H1 (cell line): ENCODE results near the gene DNASE1L1. TPM values are rescaled to one million over a fixed set of nuclear protein-coding genes. Genes with fewer than 3 reads are reported as not detected.

ENCODE experiments used
- BACH1 ChIP-seq: IDR thresholded peaks from 2 replicates; pipeline ENCODE4 v1.6.1; 2012; ENCODE audit warnings: low read length, improper control_type of control experiment
- CBX5 ChIP-seq: fragments of 300-800, 300-1000 bp; sonication (generic); IDR thresholded peaks from 2 replicates; pipeline ENCODE4 v1.7.1; 2016; ENCODE audit warnings: antibody characterized with exemption, low read length, low read depth
- EGR1 ChIP-seq: IDR thresholded peaks from 2 replicates; pipeline ENCODE4 v1.6.1; 2011; ENCODE audit warnings: low read depth, low read length, borderline replicate concordance
- GABPA ChIP-seq: IDR thresholded peaks from 2 replicates; pipeline ENCODE4 v1.6.1; 2011; ENCODE audit warnings: mild to moderate bottlenecking, low read length, moderate library complexity, borderline replicate concordance; ENCODE audit not compliant: insufficient read depth
- HDAC2 ChIP-seq, 2 experiments: fragments of 300-600 bp in 1 of 2; sonication (generic) in 1 of 2; IDR thresholded peaks; 2 replicates each; pipeline ENCODE4 v1.6.1; 2011 to 2012; ENCODE audit warnings: low read depth in 2 of 2, low read length in 2 of 2, mild to moderate bottlenecking in 2 of 2, moderate library complexity in 2 of 2, borderline replicate concordance in 1 of 2, inconsistent platforms in 1 of 2
- JUND ChIP-seq: IDR thresholded peaks from 2 replicates; pipeline ENCODE4 v1.6.1; 2011; ENCODE audit warnings: mild to moderate bottlenecking, improper control_type of control experiment, low read length
- KDM4A ChIP-seq: IDR thresholded peaks from one replicate; pipeline ENCODE4 v1.7.1; 2012; ENCODE audit warnings: low read depth, mild to moderate bottlenecking, moderate library complexity, low read length, inconsistent platforms; ENCODE audit not compliant: severe bottlenecking
- MAFK ChIP-seq: IDR thresholded peaks from 2 replicates; pipeline ENCODE4 v1.6.1; 2012; ENCODE audit warnings: low read depth, mild to moderate bottlenecking, improper control_type of control experiment, low read length
- NRF1 ChIP-seq: IDR thresholded peaks from 2 replicates; pipeline ENCODE4 v1.6.1; 2011; ENCODE audit warnings: mild to moderate bottlenecking, low read depth, low read length, improper control_type of control experiment
- PHF8 ChIP-seq: fragments of 200-600 bp; sonication (generic); conservative IDR thresholded peaks from 2 replicates; pipeline ENCODE4 v1.7.1; 2012; ENCODE audit warnings: low read depth, mild to moderate bottlenecking, inconsistent platforms, low read length, moderate library complexity
- POLR2A ChIP-seq, 2 experiments: IDR thresholded peaks; 1 replicate in 1 of 2; 2 replicates in 1 of 2; pipeline ENCODE4 v1.6.1; 2011; ENCODE audit warnings: low read depth in 2 of 2, low read length in 2 of 2, mild to moderate bottlenecking in 2 of 2; ENCODE audit errors: control extremely low read depth in 1 of 2
- POLR2AphosphoS5 ChIP-seq: IDR thresholded peaks from 2 replicates; pipeline ENCODE4 v1.6.1; 2011; ENCODE audit warnings: low read depth, low read length
- RBBP5 ChIP-seq: IDR thresholded peaks from 2 replicates; pipeline ENCODE4 v1.7.1; 2012; ENCODE audit warnings: low read depth, mild to moderate bottlenecking, inconsistent platforms, low read length, moderate library complexity, borderline replicate concordance
- SIN3A ChIP-seq, 2 experiments: IDR thresholded peaks in 1 of 2; conservative IDR thresholded peaks in 1 of 2; 2 replicates each; pipeline ENCODE4 v1.6.1; 2011 to 2012; ENCODE audit warnings: low read length in 2 of 2, improper control_type of control experiment in 1 of 2, low read depth in 1 of 2, mild to moderate bottlenecking in 1 of 2
- SP2 ChIP-seq: IDR thresholded peaks from 2 replicates; pipeline ENCODE4 v1.6.1; 2012; ENCODE audit warnings: mild to moderate bottlenecking, low read length, inconsistent platforms
- polyA plus RNA-seq, 7 experiments: library from polyadenylated mRNA; depleted of rRNA in 3 of 7; stranded (reverse) in 5 of 7; unstranded in 2 of 7; fragments of >200 nt in 5 of 7; fragments of 200-250 nt in 2 of 7; gene quantifications; 1 replicate in 5 of 7; 2 replicates in 1 of 7; 4 replicates in 1 of 7; pipeline versions ENCODE4 v1.2.1 to v1.2.3, GENCODE V29; 2011 to 2013; ENCODE audit warnings: missing spikeins in 2 of 7, mixed read lengths in 2 of 7
- total RNA-seq: library from RNA; stranded (reverse); fragmentation: NEBNext Ultra II Directional; extraction: Animal tissue kit (Norgen Biotek cat#: 25700); gene quantifications from 2 replicates; pipeline ENCODE4 v1.2.1, GENCODE V29; 2021
- TF ChIP-seq, protein P1 (sequence below): IDR thresholded peaks from 2 replicates; pipeline ENCODE4 v1.6.1; 2012; ENCODE audit warnings: inconsistent platforms

Gene DNASE1L1
- total and polyA plus RNA-seq, 2 of the 8 experiments (the other 6 are each of a cell fraction or from before 2014, with no cell fraction given) = 8.7 to 30.0 TPM

DNA sequence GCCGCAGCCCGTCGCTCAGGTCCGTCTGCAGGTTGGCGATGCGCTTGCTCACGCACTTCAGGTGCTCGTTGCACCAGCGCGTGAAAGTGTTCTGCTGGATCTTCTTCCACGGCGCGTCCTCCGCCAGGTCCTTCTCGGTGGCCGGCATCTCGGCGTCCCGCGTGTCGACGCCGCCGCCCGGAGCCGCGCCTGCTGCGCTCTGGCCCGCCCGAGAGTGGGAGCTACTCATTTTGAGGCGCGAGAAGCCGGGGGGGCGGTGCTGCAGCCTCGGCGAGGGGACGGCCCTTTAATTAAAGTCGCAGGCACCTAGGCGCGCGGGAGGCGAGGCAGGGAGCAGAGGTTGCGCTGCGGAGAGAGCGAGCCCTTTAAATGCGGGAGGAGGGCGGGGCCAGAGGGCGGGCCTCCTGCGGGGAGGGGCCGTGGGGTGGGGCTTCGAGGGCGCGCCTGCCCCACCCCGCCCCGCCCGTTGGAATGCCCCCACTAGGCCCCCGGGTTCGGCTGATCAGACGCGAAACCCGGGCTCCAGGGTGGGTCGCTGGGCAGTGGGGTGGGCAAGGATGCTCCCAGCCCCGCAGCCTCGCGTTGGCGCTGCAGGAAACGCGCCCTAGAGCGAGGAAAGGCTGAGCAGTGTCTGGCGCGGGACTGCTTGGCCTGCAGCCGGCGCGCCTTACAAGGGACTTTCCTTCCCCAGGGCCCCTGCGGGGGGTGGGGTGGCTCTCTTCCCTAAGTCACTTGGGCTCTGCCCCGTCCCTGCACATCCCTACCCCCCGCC is 37.9 kb downstream of the DNASE1L1 start (continued):
- TF ChIP-seq, protein P1, sequence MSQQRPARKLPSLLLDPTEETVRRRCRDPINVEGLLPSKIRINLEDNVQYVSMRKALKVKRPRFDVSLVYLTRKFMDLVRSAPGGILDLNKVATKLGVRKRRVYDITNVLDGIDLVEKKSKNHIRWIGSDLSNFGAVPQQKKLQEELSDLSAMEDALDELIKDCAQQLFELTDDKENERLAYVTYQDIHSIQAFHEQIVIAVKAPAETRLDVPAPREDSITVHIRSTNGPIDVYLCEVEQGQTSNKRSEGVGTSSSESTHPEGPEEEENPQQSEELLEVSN = no peak
- TF ChIP-seq CBX5 (no peak), POLR2AphosphoS5 (peak; percentile 88), BACH1 (0 out of 2 replicates have a peak, but pooled peaks have one; percentile 28), SIN3A (conservative IDR thresholded peaks at IDR 0.05 in 1 of 2, IDR thresholded peaks at IDR 0.05 in 1 of 2; ENCODE audit: low read depth in 1 of 2, low read length in 2 of 2) (0 out of 4 replicates have a peak, but pooled peaks have one; percentile 27 to 51), POLR2A (IDR thresholded peaks at IDR 0.05; ENCODE audit: control extremely low read depth in 1 of 2, low read depth in 2 of 2, low read length in 2 of 2) (peak in 1 of 2 experiments; percentile 96; a peak in 2 of 3 replicates), PHF8 (peak; percentile 79), JUND (no peak), HDAC2 (IDR thresholded peaks at IDR 0.05; ENCODE audit: borderline replicate concordance in 1 of 2, low read depth in 2 of 2, low read length in 2 of 2) (0 out of 4 replicates have a peak, but pooled peaks of 1 of the 2 experiments have one; percentile 5), EGR1 (0 out of 2 replicates have a peak, but pooled peaks have one; percentile 10), RBBP5 (no peak), SP2 (no peak), GABPA (no peak), NRF1 (no peak), KDM4A (no peak), MAFK (no peak)
